Mucosa of stomach (tissue), 1 donor: ENCODE data around the gene DOCK4.

Source experiments
- H3K27me3 ChIP-seq: one replicate; pipeline ENCODE4 v1.7.0; 2013; ENCODE audit warnings: mild to moderate bottlenecking, low read length; ENCODE audit not compliant: control insufficient read depth, insufficient read depth
- H3K36me3 ChIP-seq: one replicate; pipeline ENCODE4 v1.7.0; 2013; ENCODE audit warnings: low read length; ENCODE audit not compliant: control insufficient read depth, insufficient read depth
- H3K4me1 ChIP-seq: one replicate; pipeline ENCODE4 v1.7.0; 2013; ENCODE audit warnings: mild to moderate bottlenecking, low read length; ENCODE audit not compliant: control insufficient read depth, insufficient read depth
- H3K4me3 ChIP-seq: one replicate; pipeline ENCODE4 v1.7.0; 2013; ENCODE audit warnings: low read length
- H3K9ac ChIP-seq: one replicate; pipeline ENCODE4 v1.7.0; 2013; ENCODE audit warnings: mild to moderate bottlenecking, low read length, moderate library complexity
- H3K9me3 ChIP-seq: one replicate; pipeline ENCODE4 v1.7.0; 2013; ENCODE audit warnings: mild to moderate bottlenecking, low read length, moderate library complexity; ENCODE audit not compliant: control insufficient read depth
- donor health status: Pancreatic carcinoma.

Gene DOCK4

GRCh38 chr7:111853201-111853990 is 352.8 kb downstream of the DOCK4 start:
- no peaks in the 10 kb centered on the region for H3K36me3 ChIP-seq
- no peak overlapping the region for H3K9ac ChIP-seq
- no peaks in the 10 kb centered on the region for H3K4me1 ChIP-seq
- H3K27me3 ChIP-seq = no peaks in the 10 kb centered on the region
- H3K9me3 ChIP-seq = no peaks in the 10 kb centered on the region
- no peak overlapping the region for H3K4me3 ChIP-seq

- Histone ChIP-seq H3K27me3 (no peaks in the 10 kb centered on the region), H3K9ac (no peak overlapping the region), H3K36me3 (no peaks in the 10 kb centered on the region), H3K4me1 (no peaks in the 10 kb centered on the region), H3K4me3 (no peak overlapping the region), H3K9me3 (no peaks in the 10 kb centered on the region)
Observed at GRCh38 chr7:111852081-111852480, 354.1 kb downstream of the DOCK4 start.

- no peak overlapping the region for H3K4me3 ChIP-seq
- H3K9ac ChIP-seq = no peak overlapping the region
- no peaks in the 10 kb centered on the region for H3K36me3 ChIP-seq
- no peaks in the 10 kb centered on the region for H3K27me3 ChIP-seq
- H3K4me1 ChIP-seq = no peaks in the 10 kb centered on the region
- no peaks in the 10 kb centered on the region for H3K9me3 ChIP-seq
Observed at GRCh38 chr7:111846898-111847297, 359.3 kb downstream of the DOCK4 start.

- Histone ChIP-seq H3K36me3 (no peaks in the 10 kb centered on the region), H3K27me3 (no peaks in the 10 kb centered on the region), H3K9ac (no peak overlapping the region), H3K4me3 (no peak overlapping the region), H3K4me1 (no peaks in the 10 kb centered on the region), H3K9me3 (no peaks in the 10 kb centered on the region)
Observed at GRCh38 chr7:111845853-111846252, 360.3 kb downstream of the DOCK4 start.

GRCh38 chr7:111844904-111845671 is 361.1 kb downstream of the DOCK4 start:
- H3K9ac ChIP-seq = no peak overlapping the region
- H3K27me3 ChIP-seq = no peaks in the 10 kb centered on the region
- no peaks in the 10 kb centered on the region for H3K36me3 ChIP-seq
- H3K4me1 ChIP-seq = no peaks in the 10 kb centered on the region
- H3K9me3 ChIP-seq = no peaks in the 10 kb centered on the region
- no peak overlapping the region for H3K4me3 ChIP-seq

- no peak overlapping the region for H3K9ac ChIP-seq
- H3K4me1 ChIP-seq = no peaks in the 10 kb centered on the region
- H3K4me3 ChIP-seq = no peak overlapping the region
- no peaks in the 10 kb centered on the region for H3K27me3 ChIP-seq
- H3K36me3 ChIP-seq = no peaks in the 10 kb centered on the region
- H3K9me3 ChIP-seq = no peaks in the 10 kb centered on the region
Observed at GRCh38 chr7:111842491-111842890, 363.7 kb downstream of the DOCK4 start.

- Histone ChIP-seq H3K9ac (no peak overlapping the region), H3K27me3 (no peaks in the 10 kb centered on the region), H3K9me3 (no peaks in the 10 kb centered on the region), H3K36me3 (no peaks in the 10 kb centered on the region), H3K4me1 (no peaks in the 10 kb centered on the region), H3K4me3 (no peak overlapping the region)
Observed at GRCh38 chr7:111841596-111842205, 364.5 kb downstream of the DOCK4 start.

GRCh38 chr7:111840528-111840927 is 365.7 kb downstream of the DOCK4 start:
- no peak overlapping the region for H3K4me3 ChIP-seq
- no peaks in the 10 kb centered on the region for H3K27me3 ChIP-seq
- no peaks in the 10 kb centered on the region for H3K4me1 ChIP-seq
- no peaks in the 10 kb centered on the region for H3K36me3 ChIP-seq
- H3K9ac ChIP-seq = no peak overlapping the region
- no peaks in the 10 kb centered on the region for H3K9me3 ChIP-seq

- Histone ChIP-seq H3K27me3 (no peaks in the 10 kb centered on the region), H3K36me3 (no peaks in the 10 kb centered on the region), H3K4me1 (no peaks in the 10 kb centered on the region), H3K9me3 (no peaks in the 10 kb centered on the region), H3K4me3 (no peak overlapping the region), H3K9ac (no peak overlapping the region)
Observed at GRCh38 chr7:111839261-111839660, 366.9 kb downstream of the DOCK4 start.

GRCh38 chr7:111836592-111836991 is 369.6 kb downstream of the DOCK4 start:
- H3K4me3 ChIP-seq = no peak overlapping the region
- no peaks in the 10 kb centered on the region for H3K36me3 ChIP-seq
- H3K4me1 ChIP-seq = no peaks in the 10 kb centered on the region
- no peak overlapping the region for H3K9ac ChIP-seq
- no peaks in the 10 kb centered on the region for H3K27me3 ChIP-seq
- no peaks in the 10 kb centered on the region for H3K9me3 ChIP-seq

GRCh38 chr7:111835066-111835465 is 371.1 kb downstream of the DOCK4 start:
- Histone ChIP-seq H3K27me3 (no peaks in the 10 kb centered on the region), H3K36me3 (no peaks in the 10 kb centered on the region), H3K9me3 (no peaks in the 10 kb centered on the region), H3K4me3 (no peak overlapping the region), H3K9ac (no peak overlapping the region), H3K4me1 (no peaks in the 10 kb centered on the region)

GRCh38 chr7:111834367-111834766 is 371.8 kb downstream of the DOCK4 start:
- no peak overlapping the region for H3K9ac ChIP-seq
- no peaks in the 10 kb centered on the region for H3K27me3 ChIP-seq
- no peaks in the 10 kb centered on the region for H3K4me1 ChIP-seq

More at GRCh38 chr7:111834367-111834766, 371.8 kb downstream of the DOCK4 start:
- Histone ChIP-seq H3K9me3 (no peaks in the 10 kb centered on the region), H3K36me3 (no peaks in the 10 kb centered on the region), H3K4me3 (no peak overlapping the region)
